PFSK-1 (cell line): ENCODE measurements around the gene PITX2.

Source experiments
- FOXP2 ChIP-seq: optimal IDR thresholded peaks from 2 replicates; pipeline ENCODE3; 2011; ENCODE audit warnings: borderline replicate concordance, control low read depth, inconsistent platforms; ENCODE audit not compliant: insufficient read depth; ENCODE audit errors: extremely low read length, extremely low read depth
- POLR2AphosphoS5 ChIP-seq: IDR thresholded peaks from 2 replicates; pipeline ENCODE4 v1.6.1; 2012; ENCODE audit warnings: low read depth, mild to moderate bottlenecking, control low read depth, low read length, moderate library complexity
- SIN3A ChIP-seq: IDR thresholded peaks from 2 replicates; pipeline ENCODE4 v1.6.1; 2012; ENCODE audit warnings: mild to moderate bottlenecking, low read length, moderate library complexity, borderline replicate concordance; ENCODE audit not compliant: insufficient read depth
- TAF1 ChIP-seq: IDR thresholded peaks from 2 replicates; pipeline ENCODE4 v1.6.1; 2012; ENCODE audit warnings: low read length, control low read depth, borderline replicate concordance; ENCODE audit not compliant: insufficient read depth

DNA sequence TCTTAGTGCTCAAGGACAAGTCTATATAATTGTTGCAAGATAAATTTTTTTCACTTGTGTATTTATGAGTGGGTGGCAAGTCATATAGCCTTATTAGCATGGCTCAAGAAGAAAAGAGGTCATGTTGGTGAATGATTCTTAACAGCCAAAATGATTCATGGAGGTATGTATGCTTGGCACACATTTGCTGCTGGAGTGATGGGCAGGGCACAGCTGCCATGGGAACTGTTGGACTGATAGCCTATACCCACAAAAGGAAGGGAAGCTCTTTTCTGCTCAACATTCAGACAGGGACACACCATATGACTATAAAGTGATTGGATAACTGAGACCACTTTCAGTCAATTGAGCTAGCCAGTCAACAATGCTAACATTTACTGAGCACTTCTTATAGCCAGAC, 46.8 kb upstream of the PITX2 start:
- TF ChIP-seq SIN3A: no peak
- no peak for TF ChIP-seq TAF1
- no peak for TF ChIP-seq FOXP2
- no peak for TF ChIP-seq POLR2AphosphoS5
